Kidney glomerular epithelial cell (primary cell): Measurements from ENCODE around the gene FAM193B.
"Not testable (repeated sequence)": the region's sequence is repeated elsewhere in the genome, so short reads cannot be mapped to it uniquely, and the experiment has no call there.

Experiments
- DNase-seq: peaks from one replicate; lab custom pipeline; 2025; lab: John Stamatoyannopoulos, UW

Gene FAM193B

DNA sequence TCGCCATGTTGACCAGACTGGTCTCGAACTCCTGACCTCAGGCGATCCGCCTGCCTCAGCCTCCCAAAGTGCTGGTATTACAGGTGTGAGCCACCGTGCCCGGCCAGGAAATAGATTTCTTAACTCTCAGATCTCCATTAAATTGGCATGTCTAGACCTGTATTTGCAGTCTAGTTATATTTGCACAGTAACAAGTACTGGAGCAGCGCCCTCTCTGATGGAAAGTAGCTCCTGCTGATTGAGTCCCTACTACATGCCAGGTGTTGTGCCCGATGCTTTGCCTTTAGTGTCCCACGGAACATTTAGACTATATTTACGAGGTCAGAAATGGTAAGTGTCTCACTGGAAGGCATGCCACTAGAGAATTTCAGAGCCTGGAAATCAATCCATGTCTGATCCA lies 21.8 kb upstream of the FAM193B start:
- no peak for DNase-seq

DNA sequence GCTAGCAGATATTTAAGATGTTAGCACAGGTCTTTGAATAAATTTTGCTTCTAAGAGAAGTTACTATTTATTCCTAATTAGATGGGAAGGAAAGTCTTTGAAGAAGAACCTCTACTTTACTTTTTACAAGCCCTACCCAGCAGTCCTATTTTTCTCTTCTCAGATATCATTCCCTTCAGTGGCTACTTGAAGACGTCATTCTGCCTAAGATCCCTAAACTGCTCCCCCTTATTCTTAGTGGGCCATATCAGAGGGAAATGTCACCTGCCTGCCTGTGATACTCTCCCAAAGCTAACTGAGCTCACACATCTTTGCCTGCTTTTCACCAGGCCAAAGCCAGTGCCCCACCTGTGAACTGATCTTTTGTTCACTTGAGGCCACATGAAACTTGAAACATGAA lies 21.1 kb upstream of the FAM193B start:
- no peak for DNase-seq

DNA sequence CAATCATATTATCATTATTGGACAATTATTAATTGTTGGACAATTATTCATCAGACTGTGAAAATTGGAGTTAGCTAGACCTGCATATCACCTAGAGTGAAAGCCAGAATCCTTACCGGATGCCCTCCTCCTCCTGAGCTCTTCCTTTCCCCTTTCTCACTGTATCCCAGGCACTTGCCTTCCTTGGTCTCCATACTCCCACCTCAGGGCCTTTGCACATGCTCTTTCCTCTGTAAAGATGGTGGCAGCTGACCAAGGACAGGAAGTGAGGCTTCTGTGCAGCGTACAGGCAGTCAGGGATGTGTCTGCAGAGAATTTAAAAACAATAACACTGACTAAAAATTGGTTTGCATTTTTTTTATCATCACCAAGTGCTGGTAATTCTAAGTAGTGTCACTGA lies 15.5 kb upstream of the FAM193B start:
- DNase-seq: no peak

- no peak for DNase-seq
Observed at GRCh38 chr5:177568326-177568725, 14.0 kb upstream of the FAM193B start.

GRCh38 chr5:177565046-177565445 lies 10.7 kb upstream of the FAM193B start:
- no peak for DNase-seq

GRCh38 chr5:177559446-177559941 lies 5.1 kb upstream of the FAM193B start:
- DNase-seq: not testable (repeated sequence)

- no peak for DNase-seq
Observed at GRCh38 chr5:177557796-177558195, 3.4 kb upstream of the FAM193B start.

DNA sequence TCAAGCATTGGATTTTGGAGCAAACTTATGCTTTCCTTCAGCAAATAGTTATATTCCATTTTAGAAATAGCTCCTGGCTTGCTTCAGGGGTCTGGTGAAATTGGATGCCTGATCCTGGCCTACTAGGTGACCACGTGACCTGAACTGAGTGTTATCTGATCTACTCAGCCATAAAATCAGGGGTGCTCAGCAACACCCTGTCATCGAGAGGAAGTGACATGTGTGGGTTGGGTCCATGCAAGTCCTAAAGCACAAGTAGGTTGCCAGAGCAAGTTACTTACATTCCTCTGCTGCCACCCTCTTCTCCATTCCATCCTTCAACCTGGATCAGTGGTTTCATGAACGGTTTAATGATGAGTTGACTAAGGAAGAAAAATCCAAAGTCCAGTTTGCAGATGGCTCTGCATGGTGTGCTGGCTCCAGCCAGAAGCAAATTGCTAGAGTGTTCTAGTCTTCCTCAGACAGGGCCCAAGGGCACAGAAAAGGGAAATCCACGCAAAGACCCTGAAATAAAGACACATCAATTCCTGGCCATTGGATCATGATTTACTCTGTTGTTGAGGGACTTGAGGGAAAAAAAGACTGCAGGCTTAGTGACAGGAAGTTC lies 2.8 kb upstream of the FAM193B start:
- DNase-seq: no peak

DNA sequence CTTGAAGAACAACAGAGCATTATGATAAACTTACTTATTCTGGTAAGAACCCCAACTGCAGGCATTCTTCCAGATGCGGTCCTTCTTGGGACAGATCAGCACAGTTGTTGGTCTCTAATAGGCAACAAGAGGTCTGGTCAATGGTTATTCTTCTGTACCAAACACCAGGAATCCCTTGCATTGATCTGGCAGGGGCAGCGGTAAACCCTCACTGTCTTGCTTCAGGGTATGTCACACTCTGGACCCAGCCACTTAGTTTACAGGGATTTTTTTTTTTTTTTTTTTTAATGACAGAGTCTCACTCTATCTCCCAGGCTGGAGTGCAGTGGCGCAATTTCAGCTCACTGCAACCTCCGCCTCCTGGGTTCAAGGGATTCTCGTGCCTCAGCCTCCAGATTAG lies 1.3 kb upstream of the FAM193B start:
- DNase-seq: no peak

- DNase-seq: no peak
Observed at GRCh38 chr5:177555228-177555627, 865 bp upstream of the FAM193B start.

DNA sequence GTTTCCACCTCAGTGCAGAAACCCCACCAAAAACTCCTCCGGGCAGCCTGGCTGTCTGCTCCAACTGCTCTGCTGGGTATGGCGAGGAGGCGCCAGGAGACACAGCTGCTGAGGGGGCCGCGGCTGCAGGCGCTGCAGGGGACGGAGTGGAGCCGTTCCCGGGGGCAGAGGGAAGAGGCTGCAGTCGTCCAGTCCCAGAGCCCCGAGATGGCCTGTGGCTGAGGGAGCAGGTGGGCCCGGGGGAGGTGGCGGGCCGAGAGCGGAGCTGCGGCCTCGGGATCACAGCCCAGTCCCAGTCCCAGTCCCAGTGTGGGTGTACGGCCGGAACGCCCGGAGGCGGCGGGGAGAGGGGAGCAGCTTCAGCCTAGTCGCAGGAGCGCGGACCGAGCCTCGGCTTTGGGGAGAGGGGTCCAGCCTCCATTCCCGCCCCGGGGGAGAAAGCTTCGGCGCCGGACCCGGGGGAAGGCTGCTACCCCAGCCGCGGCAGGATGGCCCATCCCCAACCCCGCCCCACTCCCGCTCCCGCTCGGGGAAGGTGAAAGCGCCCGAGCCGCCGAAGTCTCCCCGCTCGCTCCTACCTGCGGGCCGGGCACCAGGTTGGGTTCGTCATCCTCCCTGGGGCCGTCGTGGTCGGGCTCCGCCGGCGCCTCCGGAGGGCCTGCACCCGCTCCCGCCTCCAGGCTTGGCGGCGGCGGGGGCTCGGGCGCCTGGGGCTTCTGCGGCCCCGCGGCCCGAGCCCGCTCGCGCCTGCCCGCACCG lies 513 bp downstream of the FAM193B start:
- DNase-seq: peak; percentile 23

- peak; percentile 0 for DNase-seq
Observed at GRCh38 chr5:177552839-177553455, 1.4 kb downstream of the FAM193B start.

DNA sequence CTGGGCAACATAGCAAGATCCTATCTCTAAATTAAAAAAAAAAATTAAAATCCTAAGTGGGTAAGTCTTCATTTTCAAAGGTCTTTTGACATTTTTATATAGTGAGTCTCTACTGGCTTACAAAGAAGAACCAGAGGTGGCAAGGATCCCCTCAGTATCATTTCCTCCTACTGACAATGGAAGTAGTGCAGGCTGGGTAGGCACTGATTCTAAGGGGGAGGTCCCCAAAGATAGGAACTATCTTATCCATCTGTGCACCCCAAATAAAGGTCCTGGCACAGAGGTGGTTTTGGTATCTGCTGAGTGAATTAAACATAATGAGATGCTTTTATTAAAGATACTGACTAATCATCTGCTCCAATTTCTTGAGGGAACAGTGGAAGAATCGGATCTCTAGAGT lies 4.2 kb downstream of the FAM193B start:
- no peak for DNase-seq

DNA sequence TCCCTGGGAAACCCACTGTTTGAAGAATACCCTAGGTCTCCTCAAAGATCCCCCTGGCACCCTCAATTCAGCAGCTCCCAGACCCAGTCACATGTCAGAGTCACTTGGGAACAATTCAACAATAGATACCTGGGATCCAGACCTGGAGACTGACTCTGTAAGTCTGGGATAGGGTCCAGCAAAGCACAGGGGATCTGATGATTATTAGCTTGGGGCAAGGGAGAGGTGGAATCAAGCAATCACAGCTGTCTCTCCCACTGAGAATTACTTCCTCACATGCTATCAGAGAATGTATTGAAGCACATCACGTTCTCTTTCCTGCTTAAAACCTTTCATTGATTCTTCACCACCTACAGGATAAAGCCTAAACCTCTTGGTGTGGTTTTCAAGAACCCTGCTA lies 5.9 kb downstream of the FAM193B start:
- no peak for DNase-seq

- DNase-seq: no peak
Observed at GRCh38 chr5:177547736-177548135, 6.6 kb downstream of the FAM193B start.

DNA sequence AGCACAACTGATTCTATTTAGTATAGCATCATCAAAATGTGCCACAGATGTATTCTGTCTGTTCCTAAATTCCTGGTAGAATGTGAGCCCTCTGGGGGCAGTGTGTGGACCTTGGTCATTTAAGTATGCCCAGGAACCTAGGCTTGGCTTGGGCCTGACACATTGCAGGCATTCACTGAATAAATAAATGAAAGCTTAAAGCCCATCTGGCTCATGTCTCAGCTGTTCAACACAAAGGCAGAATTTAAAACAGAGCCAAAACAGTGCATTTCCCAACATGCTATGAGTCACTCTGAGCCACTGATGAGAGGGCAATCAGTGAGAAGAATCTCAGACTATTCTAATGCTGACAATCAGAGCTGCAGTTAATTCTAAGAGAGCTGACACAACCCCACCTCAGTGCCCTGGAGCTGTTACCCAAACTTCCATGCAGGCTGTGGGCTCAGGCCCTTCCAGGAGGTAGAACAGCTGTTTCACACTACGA lies 8.1 kb downstream of the FAM193B start:
- DNase-seq: peak; percentile 75

DNA sequence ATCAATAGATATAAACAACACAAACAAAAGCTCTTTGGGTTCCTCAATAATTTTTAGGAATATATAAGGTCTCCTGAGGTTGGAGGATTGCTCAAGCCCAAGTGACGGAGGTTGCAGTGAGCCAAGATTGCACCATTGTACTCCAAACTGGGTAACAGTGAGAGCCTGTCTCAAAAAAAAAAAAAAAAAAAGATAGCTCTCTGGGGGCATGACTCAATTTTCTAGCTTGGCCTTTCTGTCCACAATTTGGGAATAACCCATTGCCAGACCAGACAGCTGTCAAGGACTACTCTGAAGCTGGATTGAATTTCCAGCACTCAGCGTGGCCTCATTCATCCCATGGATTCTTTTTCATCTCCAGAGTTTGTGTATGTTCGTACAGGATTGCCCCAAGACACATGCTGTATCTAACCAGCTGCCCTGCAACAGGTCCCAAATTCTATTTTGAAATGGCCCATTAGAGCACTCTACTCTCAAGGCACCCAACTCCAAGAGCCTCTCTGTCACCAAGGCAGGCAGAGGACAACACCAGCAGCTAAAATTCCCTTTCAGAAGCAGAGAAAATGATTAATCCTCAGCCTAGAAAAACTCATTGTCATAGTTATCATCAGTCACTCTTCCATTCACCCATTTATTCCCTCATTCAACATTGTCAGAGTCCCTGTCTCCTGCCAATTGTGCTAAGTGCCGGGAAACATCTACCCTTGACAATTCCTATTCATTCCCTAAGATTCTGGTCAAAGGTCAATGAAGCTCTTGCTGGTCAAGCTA lies 8.7 kb downstream of the FAM193B start:
- DNase-seq: no peak

GRCh38 chr5:177542816-177543465 lies 11.4 kb downstream of the FAM193B start:
- no peak for DNase-seq

GRCh38 chr5:177540438-177540837 lies 13.9 kb downstream of the FAM193B start:
- no peak for DNase-seq

- DNase-seq: no peak
Observed at GRCh38 chr5:177539411-177539810, 15.0 kb downstream of the FAM193B start.

GRCh38 chr5:177538876-177539275 lies 15.5 kb downstream of the FAM193B start:
- DNase-seq: no peak
